Measurements from ENCODE around the gene MED31. TPM values are rescaled to one million over a fixed set of nuclear protein-coding genes. Genes with fewer than 3 reads are reported as not detected.

The MED31 gene
- total and polyA plus RNA-seq, 2 of the 13 experiments (the other 11 are each of a cell fraction or from before 2014, with no cell fraction given), result 19.0 to 20.9 TPM

DNA sequence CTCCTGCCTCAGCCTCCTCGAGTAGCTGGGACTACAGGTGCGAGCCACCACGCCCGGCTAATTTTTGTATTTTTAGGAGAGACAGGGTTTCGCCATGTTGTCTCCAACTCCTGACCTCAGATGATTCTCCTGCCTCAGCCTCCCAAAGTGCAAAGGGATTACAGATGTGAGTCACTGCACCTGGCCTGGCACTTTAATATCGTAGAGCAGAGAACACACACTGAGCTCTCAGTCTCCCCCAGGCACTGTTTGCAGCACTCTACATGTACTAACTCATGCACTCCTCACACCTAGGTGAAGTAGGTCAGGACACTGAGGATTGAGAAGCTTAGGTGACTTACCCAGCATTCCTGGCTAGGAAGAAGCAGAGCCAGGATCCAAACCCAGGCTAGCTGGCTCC is 15.2 kb upstream of the MED31 start:
- Histone ChIP-seq H3K79me2 (ENCODE audit: insufficient read depth, low read length) (no peaks in the 10 kb centered on the region), H3K27me3 (ENCODE audit: control insufficient read depth in 1 of 2, insufficient read depth in 2 of 2, low read length in 2 of 2) (no peaks in the 10 kb centered on the region), H3K27ac (ENCODE audit: extremely low read length, insufficient read depth, low read length) (no peak overlapping the region), H4K20me1 (ENCODE audit: insufficient read depth, low read length) (no peaks in the 10 kb centered on the region), H3K4me2 (ENCODE audit: low read depth, low read length) (peak overlapping the region; percentile 53; the same call in 1 of the 2 replicates), H3K36me3 (replicated peaks in 1 of 2; ENCODE audit: control insufficient read depth in 1 of 2, insufficient read depth in 2 of 2, low read length in 2 of 2) (no peaks in the 10 kb centered on the region), H3K4me1 (ENCODE audit: insufficient read depth, low read length) (peaks cover 51% of the 10 kb centered on the region), H2AFZ (ENCODE audit: low read length) (no peak overlapping the region), H3K9ac (ENCODE audit: insufficient read depth, low read depth, low read length) (no peak overlapping the region), H3K4me3 (replicated peaks in 1 of 3; ENCODE audit: insufficient read depth in 1 of 3, low read depth in 2 of 3, low read length in 3 of 3) (no peak overlapping the region), H3K9me3 (ENCODE audit: low read length) (no peaks in the 10 kb centered on the region)
- no TSS peak for BruUV-seq (replicated peaks)
- TF ChIP-seq SRF (IDR thresholded peaks at IDR 0.05; ENCODE audit: low read depth, low read length) (no peak), ARHGAP35 (CRISPR knock-in tag; IDR thresholded peaks at IDR 0.05; ENCODE audit: borderline replicate concordance) (no peak), ZNF501 (CRISPR knock-in tag; IDR thresholded peaks at IDR 0.05) (0 out of 2 replicates have a peak, but pooled peaks have one; percentile 5), ZNF333 (CRISPR knock-in tag; IDR thresholded peaks at IDR 0.05; ENCODE audit: borderline replicate concordance) (no peak), SMAD9 (CRISPR knock-in tag; IDR thresholded peaks at IDR 0.05) (0 out of 2 replicates have a peak, but pooled peaks have one; percentile 20), ZNF431 (CRISPR knock-in tag; IDR thresholded peaks at IDR 0.05; ENCODE audit: borderline replicate concordance, low read depth) (no peak), ZNF235 (CRISPR knock-in tag; IDR thresholded peaks at IDR 0.05; ENCODE audit: borderline replicate concordance) (no peak), SCMH1 (CRISPR knock-in tag; IDR thresholded peaks at IDR 0.05; ENCODE audit: borderline replicate concordance) (no peak), JUND (CRISPR knock-in tag; IDR thresholded peaks at IDR 0.05) (no peak), ZNF547 (CRISPR knock-in tag; IDR thresholded peaks at IDR 0.05) (0 out of 2 replicates have a peak, but pooled peaks have one; percentile 41), ZBTB7B (CRISPR knock-in tag; IDR thresholded peaks at IDR 0.05) (no peak)
- TF ChIP-seq, protein P1, sequence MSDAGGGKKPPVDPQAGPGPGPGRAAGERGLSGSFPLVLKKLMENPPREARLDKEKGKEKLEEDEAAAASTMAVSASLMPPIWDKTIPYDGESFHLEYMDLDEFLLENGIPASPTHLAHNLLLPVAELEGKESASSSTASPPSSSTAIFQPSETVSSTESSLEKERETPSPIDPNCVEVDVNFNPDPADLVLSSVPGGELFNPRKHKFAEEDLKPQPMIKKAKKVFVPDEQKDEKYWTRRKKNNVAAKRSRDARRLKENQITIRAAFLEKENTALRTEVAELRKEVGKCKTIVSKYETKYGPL (CRISPR knock-in tag; IDR thresholded peaks at IDR 0.05), result no peak
- TF ChIP-seq, protein P2, sequence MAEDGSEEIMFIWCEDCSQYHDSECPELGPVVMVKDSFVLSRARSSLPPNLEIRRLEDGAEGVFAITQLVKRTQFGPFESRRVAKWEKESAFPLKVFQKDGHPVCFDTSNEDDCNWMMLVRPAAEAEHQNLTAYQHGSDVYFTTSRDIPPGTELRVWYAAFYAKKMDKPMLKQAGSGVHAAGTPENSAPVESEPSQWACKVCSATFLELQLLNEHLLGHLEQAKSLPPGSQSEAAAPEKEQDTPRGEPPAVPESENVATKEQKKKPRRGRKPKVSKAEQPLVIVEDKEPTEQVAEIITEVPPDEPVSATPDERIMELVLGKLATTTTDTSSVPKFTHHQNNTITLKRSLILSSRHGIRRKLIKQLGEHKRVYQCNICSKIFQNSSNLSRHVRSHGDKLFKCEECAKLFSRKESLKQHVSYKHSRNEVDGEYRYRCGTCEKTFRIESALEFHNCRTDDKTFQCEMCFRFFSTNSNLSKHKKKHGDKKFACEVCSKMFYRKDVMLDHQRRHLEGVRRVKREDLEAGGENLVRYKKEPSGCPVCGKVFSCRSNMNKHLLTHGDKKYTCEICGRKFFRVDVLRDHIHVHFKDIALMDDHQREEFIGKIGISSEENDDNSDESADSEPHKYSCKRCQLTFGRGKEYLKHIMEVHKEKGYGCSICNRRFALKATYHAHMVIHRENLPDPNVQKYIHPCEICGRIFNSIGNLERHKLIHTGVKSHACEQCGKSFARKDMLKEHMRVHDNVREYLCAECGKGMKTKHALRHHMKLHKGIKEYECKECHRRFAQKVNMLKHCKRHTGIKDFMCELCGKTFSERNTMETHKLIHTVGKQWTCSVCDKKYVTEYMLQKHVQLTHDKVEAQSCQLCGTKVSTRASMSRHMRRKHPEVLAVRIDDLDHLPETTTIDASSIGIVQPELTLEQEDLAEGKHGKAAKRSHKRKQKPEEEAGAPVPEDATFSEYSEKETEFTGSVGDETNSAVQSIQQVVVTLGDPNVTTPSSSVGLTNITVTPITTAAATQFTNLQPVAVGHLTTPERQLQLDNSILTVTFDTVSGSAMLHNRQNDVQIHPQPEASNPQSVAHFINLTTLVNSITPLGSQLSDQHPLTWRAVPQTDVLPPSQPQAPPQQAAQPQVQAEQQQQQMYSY (CRISPR knock-in tag; IDR thresholded peaks at IDR 0.05), result no peak
- ATAC-seq (peak; percentile 19), DNase-seq (ENCODE audit: low spot score) (no peak), FAIRE-seq (no peak)
- intact Hi-C loops (cut with micrococcal nuclease; ENCODE audit: unreplicated experiment), result loop anchor here (1.0 to 2.0 kb wide), 4 partner anchors 16 to 176 kb away; no protein-coding TSS in a partner anchor
- 86% methylated on average over 6 of the region's 6 CpGs for WGBS (ENCODE audit: low lambda C conversion rate)
- in situ Hi-C loops (cut with HindIII; ENCODE audit: extremely low pct_ligation_motif_present, low pct_unique_long_range_greater_than_20kb), result loop anchor here (5.0 to 10.0 kb wide), 3 partner anchors 46 to 348 kb away; partner anchors contain the start of genes RNASEK, SLC13A5 and TEKT1
- CTCF ChIA-PET (ENCODE audit: low intra/inter-chr PET ratio, low total read pairs), result interaction anchor here (0.7 to 3.0 kb wide), 7 partner anchors 35 to 338 kb away, joined by 3 to 52 read pairs (median 5); partner anchors contain the start of gene SLC13A5
- POLR2A ChIA-PET, result interaction anchor here (1.3 to 4.3 kb wide), 5 partner anchors 10 to 48 kb away, joined by 3 to 33 read pairs (median 16); partner anchors contain the start of gene SLC13A5

All from HepG2 (cell line).